GM12874 (cell line): ENCODE results near the gene TMEM187.

Experiments used
- TF ChIP-seq, protein P1 (sequence below): IDR thresholded peaks from 2 replicates; pipeline ENCODE4 v1.5.1; 2011; ENCODE audit warnings: low read depth, mild to moderate bottlenecking, control low read depth, low read length, moderate library complexity; ENCODE audit not compliant: insufficient read depth

Gene TMEM187

DNA sequence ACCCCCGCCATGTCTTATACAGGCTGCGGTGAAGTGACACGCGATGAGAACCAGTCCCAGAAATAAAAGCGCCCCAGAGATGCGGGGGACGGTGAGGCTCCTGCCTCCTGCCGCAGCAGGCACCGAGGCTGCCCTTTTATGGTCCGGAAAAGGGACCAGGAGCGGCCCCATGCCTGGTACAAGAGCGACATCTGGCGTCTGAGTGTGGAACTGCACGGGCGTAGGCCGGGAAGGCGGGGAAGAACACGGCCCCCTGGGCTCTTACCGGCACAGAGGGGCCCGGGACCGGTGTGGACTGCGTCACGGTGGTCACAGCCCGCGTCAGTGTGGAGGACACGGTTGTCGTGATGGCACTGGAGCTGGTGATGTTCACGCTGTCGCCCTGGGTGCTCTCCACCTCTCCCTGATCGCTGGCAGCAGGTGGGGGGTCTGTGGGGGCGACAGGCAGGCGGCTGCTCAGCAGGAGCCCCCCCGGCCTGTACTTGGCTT, 19.2 kb upstream of the TMEM187 start:
- TF ChIP-seq, protein P1, sequence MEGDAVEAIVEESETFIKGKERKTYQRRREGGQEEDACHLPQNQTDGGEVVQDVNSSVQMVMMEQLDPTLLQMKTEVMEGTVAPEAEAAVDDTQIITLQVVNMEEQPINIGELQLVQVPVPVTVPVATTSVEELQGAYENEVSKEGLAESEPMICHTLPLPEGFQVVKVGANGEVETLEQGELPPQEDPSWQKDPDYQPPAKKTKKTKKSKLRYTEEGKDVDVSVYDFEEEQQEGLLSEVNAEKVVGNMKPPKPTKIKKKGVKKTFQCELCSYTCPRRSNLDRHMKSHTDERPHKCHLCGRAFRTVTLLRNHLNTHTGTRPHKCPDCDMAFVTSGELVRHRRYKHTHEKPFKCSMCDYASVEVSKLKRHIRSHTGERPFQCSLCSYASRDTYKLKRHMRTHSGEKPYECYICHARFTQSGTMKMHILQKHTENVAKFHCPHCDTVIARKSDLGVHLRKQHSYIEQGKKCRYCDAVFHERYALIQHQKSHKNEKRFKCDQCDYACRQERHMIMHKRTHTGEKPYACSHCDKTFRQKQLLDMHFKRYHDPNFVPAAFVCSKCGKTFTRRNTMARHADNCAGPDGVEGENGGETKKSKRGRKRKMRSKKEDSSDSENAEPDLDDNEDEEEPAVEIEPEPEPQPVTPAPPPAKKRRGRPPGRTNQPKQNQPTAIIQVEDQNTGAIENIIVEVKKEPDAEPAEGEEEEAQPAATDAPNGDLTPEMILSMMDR: peak; percentile 91

DNA sequence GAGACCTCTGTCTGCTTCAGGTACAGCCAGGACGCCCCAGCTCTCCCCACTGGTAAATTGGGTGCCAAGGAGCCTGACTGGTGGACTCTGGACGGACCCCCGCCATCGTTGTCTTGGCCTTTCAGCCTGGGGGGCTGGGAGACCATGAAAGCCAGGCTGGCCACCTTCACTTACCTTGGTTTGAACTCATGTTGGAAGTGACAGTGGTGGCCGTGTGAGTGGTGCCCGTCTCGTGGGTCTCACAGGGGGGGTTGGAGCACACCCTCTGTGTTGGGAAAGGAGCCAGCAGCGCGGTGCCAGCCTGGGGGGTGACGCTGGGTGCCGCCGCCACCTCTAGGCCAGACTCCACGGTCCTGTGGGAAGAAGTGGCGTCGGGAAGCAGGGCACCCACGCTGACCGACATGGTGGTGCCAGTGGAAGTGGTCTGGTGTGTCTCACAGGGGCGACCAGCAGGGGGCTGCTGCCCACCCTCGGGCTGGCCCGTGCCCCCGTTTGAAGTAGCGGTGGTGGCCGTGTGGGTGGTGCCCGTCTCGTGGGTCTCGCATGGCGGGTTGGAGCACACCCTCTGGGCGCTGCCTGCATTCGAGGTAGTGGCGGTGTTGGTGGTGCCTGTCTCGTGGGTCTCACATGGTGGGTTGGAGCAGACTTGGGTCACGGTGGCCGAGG, 18.5 kb upstream of the TMEM187 start:
- TF ChIP-seq, protein P1: no peak

DNA sequence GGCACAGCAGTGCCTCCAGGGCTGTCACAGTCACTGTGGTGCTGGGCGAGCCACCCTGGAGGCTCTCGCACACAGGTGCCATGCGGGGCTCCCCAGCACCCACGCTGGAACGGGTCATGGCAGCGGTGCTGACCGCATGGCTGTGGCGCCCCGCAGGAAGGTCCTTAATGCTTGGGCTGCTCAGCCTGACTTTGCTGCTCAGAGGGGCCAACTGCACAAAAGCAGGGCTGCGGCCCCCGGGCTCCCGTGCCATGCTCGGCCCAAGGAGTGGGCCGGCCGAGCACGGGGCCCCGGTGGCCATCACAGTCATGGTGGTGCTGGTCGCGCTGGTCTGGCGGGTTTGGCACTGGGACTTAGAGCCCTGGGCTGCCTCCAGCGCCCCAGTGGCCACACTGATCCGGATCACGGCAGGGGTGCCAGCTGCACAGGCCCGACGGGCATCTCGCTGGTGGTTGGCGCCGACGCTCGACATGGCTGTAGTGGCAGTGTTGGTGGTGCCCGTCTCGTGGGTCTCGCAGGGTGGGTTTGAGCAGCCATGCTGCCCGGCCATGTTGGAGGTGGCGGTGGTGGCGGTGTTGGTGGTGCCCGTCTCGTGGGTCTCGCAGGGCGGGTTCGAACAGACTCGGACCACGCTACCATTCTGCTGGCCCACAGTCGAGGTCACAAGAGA, 17.9 kb upstream of the TMEM187 start:
- TF ChIP-seq, protein P1: no peak

DNA sequence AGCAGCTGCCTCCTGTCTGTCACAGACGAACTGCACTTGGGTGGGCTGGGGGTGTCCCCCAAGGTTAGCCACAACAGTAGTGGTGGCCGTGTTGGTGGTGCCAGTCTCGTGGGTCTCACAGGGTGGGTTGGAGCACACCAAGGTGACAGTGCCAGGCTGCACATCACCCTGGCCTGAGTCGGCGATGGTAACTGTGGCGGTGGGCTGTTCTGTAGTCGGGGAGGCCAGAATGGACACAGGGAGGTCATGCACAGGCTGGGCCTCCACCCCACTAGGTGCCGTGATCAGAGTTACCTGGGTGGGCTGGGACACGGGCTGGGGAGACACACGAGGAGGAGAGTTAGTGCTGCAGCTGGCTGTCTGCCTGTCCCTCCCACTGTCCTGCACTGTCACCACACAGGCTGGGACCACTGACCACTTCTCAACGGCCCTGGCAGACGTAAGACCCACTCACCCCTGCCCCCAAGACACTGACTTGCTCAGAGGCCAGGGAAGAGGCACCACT, 17.3 kb upstream of the TMEM187 start:
- TF ChIP-seq, protein P1: no peak

DNA sequence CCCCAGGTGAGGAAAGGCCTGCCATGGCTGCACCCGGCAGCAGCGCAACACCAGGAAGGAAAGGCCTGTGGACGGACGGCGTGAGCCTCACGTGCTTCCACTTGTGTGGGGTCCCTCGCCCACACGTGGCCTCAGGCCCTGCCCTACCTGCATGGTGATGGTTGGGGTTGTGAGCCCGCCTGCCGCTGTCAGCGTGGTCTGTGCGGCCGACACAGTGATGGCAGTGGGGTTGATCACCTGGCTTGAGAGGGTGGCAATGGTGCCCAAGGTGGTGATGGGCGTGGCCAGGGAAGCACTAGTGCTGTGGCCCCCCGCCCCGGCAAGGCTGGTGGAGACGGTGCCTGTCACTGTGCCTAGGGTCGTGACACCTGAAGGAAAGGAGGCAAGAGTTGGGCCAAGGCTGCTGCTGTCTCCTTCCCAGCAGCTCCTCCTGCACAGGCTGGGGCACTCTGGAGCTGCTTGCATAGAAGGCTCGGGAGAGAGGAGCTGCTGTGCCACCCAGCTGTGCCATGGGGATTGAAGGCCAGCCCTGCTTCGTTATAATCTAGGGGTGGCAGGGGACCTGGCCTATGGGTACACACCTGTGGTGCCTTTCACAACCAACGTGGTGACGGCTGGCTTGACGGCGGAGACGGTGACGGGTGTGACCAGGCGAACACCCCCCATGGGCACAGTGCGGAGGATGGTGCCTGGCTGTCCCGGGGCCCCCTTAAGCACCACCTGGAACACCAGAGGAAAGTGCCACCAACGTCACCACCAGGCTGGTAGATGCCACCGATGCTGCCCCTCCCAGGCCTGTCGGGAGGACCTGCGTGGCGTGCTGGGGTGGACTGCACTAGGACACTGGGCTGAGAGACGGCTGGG, 16.3 kb upstream of the TMEM187 start:
- TF ChIP-seq, protein P1: no peak

DNA sequence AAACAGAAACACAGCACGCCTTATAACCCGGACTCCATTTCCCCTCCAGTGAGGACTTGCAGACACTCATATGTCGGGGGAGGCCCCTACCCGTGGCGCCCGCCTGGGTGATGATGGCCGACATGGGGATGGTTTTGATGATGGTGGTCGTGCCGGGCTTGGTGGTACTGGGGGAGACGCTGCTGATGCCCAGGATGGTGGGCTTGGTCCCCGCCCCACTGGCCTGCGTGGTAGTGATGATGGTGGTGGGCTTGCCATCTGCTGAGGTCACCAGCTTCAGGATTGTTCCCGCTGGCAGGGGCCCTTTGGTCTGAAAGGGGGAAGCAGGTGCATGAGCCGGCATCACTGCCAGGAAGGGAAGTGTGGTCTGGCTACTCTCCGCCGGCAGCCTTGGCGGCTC, 15.3 kb upstream of the TMEM187 start:
- TF ChIP-seq, protein P1: no peak

DNA sequence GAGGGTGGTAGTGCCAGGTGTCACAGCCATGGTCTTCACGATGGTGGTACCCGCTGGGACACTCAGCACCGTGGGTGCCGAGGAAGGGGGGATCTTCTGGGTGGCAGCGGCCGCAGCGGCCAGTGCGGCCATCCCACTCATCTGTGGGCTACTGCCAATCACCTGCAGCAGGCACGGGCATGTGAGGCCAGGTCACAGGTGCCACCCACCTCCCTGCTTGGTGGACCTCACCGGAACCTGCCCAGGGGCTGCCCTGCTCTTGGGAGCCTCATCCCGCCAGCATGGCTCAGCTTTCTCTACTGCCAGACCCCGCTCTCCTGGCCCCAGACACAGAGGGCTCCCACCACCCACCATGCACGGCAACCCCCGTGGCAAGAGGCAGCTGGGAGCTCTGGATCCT, 13.9 kb upstream of the TMEM187 start:
- TF ChIP-seq, protein P1: no peak
